ENCODE data around the gene CD274.

- TF ChIP-seq CTCF (IDR thresholded peaks at IDR 0.05; ENCODE audit: low read depth, low read length): no peak
- TF ChIP-seq POLR2A (IDR thresholded peaks at IDR 0.05; ENCODE audit: extremely low read depth, insufficient read length): no peak
Measured at GRCh38 chr9:5446451-5447236, 3.7 kb upstream of the CD274 start.
